ENCODE measurements around the gene TMA16.

DNA sequence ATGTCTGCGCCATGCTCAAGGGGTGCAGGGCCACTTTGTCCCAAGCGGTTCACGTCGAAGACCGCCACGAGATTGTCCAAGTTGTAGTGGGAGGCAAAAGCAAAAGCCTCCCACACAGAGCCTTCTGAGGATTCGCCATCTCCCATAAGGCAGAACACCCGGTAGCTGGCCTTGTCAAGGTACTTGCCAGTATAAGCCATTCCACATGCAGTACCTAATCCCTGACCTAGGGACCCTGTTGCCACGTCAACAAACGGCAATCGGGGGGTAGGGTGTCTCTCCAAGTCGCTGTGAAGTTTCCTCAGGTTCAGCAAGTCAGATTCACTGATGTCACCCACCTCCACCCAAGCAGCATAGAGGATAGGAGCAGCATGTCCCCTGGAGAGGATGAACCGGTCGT, 21.4 kb upstream of the TMA16 start:
- TF ChIP-seq, protein P1, sequence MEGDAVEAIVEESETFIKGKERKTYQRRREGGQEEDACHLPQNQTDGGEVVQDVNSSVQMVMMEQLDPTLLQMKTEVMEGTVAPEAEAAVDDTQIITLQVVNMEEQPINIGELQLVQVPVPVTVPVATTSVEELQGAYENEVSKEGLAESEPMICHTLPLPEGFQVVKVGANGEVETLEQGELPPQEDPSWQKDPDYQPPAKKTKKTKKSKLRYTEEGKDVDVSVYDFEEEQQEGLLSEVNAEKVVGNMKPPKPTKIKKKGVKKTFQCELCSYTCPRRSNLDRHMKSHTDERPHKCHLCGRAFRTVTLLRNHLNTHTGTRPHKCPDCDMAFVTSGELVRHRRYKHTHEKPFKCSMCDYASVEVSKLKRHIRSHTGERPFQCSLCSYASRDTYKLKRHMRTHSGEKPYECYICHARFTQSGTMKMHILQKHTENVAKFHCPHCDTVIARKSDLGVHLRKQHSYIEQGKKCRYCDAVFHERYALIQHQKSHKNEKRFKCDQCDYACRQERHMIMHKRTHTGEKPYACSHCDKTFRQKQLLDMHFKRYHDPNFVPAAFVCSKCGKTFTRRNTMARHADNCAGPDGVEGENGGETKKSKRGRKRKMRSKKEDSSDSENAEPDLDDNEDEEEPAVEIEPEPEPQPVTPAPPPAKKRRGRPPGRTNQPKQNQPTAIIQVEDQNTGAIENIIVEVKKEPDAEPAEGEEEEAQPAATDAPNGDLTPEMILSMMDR (IDR thresholded peaks at IDR 0.05 in 4 of 5, conservative IDR thresholded peaks at IDR 0.05 in 1 of 5), result no peak
- no peak for TF ChIP-seq POLR2A (IDR thresholded peaks at IDR 0.05)
